ENCODE measurements around the gene STK11.

Gene STK11

DNA sequence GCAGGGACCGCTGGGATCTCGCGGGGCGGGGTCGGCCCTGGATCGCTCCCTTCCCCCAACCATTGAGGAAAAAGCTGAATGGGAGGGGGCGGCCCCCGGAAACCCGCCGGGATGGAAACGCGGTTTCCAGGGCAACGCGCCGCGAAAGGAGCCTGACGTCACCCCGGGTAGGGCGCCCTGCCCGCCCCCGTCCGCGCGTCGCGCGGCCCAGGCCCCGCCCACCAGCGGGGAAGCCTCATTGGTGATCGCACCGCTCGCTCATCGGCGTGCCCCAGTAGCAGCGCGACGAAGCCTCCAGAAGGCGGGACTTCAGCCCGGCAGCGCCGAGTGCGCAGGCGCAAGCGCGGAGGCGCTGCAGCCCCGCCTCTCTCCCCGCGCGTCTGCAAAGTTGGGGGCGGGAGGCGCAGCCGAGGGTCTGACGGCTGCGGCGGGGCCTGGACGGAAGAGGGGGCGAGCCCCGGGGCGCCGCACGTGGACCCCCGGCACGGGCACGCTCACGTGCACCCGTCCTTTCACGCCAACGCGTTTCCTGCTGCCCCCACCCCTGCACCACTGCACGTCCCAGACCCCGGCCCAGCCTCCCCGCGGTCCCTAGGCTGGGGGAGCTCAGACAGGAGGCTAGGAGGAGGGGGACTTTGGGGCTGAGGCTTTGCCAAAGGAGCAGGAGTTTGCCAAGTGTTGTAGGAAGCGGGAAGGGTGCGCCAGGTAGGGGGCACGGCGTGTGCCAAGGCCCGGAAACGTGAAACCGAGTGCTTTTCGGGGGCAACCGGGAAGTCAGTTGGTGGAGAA, 55.4 kb downstream of the STK11 start:
- peak; percentile 92 for DNase-seq (ENCODE audit: low read depth, low spot score)

DNA sequence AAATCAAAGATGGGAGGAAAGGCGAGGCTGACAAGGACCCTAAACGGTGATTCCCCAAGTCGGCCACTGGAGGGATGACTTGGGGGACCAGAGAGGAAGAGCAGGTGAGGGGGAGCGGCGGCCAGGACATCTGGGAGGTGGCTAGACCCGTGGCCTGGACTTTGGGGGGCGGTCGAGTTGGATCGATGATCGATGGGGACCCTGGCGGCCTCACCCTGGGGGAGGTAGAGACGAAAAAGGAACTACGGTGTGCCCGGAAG, 55.9 kb downstream of the STK11 start:
- no peak for DNase-seq (ENCODE audit: low read depth, low spot score)

DNA sequence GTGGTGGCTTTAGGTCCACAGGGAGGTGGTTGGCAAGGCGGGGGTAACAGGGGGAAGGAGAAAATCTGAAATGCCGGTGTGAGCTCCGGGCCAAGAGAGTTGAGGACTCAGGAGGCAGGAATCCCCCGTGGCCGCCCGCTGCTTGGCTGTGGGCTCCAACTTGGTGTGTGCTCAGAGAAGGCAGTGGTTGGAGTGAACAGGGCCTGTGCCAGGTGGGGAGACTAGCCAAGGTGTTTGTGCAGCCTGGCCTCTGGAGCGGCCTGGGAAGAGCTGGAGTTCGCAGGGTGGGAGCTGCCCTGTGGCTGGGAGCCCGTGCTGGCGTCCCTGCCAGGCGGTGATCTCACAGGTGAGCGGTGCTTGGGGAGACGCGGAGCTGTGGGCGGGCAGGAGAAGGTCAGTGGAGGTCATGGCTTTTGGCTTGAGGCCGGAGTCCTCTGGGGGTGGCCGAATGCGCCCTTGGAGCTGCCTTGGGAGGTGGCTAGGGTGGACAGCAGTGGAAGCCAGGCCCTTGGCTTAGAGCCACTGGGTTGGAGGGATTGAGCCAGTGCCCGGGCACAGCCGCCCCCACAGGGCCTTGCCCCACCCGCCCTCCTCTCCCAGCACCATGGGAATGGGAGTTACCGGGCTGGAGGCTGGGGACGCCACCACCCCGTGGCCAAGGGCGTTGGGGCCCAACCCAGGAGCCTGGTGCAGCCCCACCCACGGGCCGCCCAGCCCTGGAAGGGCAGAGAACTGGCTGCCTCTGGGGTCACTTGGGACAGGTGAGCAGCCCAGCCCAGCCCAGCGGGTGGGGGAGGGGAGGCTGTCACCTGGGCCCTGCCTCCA, 56.4 kb downstream of the STK11 start:
- no peak for DNase-seq (ENCODE audit: low read depth, low spot score)

DNA sequence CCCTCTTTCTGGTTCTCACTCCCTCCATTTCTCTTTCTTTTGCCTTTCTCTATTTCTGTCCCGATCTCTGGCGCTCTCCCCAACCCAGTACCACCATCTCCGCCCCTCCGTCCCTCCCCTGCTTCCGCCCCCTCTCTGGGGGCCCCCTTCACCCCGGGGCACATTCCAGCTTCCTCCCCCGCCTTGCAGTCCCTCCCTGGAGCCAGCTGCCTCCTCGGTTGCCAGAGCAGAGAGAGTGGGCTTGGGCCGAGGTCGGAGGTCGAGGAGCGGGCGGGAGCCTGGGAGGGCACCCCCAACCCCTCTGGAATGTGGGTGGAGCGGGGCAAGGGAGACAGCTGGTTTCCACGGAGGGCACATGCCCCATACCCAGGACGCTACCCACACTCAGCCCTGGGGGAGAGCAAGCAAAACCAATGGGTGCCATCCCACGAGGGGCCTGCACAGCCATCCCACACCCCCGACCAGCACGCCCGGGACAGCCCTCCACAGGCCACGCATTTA, 57.1 kb downstream of the STK11 start:
- no peak for DNase-seq (ENCODE audit: low read depth, low spot score)

DNA sequence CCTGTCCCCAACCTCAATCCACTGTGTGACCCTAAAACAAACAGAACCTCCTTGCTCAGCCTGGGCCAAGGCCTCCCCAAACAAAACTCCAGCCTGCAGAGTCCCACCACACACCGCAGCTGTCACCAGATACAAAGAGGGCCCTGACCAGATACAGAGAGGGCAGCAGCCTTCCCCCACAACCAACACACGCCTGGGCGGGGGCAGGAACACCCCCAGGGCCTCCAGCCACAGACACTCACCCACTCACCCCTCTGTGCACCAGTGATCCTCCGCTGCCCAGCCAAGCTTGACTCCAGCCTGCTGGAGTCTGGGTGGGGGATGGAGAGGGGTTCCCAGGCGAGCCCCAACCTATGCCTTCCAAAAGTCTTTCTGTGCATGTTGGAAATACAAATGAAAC, 57.6 kb downstream of the STK11 start:
- DNase-seq (ENCODE audit: low read depth, low spot score) = no peak

DNA sequence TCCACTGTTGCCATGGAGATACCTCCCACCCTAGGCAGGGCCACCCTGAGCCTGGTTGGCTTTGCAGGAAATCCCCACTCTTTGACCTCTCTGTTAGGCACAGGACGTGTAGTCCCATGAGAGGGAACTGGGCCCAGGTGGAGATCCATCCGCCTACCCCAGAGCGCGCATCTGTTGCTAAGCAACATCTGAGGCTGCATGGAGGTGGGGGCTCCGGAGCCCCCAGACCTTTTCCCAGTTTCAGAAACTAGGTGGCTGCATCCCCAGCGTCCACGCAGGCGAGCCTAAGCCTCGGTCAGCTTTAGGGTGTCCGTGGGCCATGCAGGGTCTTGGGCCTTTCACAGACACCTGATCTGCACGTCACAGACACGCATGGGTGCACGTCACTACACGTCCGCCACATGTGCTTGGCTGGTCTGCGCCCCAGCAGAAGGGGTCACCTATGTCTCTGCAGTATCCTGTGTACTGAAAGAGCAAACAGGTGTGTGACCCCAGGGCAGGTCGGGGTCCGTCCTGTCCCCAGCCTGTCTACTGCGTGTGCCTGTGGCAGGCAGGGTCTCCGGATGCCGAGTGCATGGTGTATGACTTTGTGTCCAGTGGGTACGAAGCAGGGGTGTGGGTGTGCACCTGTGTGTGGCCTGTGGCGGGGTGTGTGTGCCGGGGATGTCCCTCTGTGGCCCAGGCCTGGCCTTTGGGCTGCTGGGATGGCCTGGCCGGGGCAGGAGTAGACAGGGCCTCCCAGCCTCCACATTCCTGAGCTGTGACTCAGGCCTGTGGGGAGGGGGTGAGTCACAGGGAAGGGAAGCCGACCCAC, 59.4 kb downstream of the STK11 start:
- no peak for DNase-seq (ENCODE audit: low read depth, low spot score)

DNA sequence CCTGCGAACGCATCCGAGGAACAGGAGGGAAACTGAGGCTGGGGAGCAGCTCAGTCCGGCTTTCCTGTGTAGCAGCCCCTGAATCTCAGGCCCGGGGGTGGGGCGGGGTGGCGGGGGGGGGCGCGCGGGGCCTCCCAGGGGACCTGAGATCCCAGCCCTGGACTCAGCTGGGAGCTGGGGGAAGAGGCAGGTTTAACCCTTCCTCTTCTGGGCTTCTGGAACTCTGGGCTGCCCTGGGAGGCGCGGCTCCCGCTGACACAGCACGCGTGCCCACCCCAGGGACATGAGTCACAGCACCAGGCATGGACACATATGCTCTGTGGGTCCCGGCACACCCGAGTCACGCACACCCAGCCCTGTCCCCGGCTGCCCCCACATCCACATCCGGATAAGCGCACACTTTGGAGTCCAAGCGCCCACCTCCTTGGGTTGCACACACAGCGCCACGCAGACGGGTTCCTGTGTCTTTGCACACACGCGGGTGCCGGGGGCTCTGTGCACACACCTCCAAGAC, 60.1 kb downstream of the STK11 start:
- no peak for DNase-seq (ENCODE audit: low read depth, low spot score)

DNA sequence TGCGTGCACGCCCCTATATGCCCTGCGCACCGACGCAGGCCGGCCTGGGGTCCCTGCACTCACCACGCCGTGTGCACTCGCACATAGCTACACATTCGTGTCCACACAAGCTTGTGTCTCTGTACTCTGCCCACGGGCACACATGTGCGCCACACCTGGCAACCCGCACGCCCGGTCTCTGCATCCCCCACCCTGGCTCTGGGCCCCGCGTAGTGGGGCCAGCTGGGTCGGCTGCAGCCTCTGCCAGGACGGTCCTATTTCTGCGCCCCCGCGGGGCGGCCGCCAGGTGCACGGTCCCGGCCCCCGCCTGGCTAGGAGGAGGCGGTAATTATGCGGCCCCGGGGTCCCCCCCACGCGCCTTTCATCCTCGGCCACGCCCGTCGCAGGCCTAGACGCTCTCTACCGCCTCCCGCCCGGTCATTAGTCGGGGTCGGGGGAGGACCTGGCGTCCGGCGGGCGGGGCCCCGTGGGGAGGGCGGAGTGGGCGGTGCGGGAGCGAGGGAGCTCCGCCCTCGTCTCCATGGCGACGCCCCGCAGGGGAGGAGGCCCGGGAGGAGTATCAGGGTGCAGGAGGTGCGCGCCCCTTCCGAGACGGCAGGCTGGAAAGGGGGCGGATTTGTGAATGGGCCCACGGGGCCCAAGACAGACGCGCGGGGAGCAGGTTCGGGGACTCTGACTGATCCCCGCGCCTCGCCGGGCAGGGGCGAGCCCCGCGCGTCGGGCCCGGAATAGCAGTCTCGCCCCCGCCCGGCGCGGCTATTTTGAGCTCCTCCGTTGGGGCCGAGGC, 60.7 kb downstream of the STK11 start:
- no peak for DNase-seq (ENCODE audit: low read depth, low spot score)

DNA sequence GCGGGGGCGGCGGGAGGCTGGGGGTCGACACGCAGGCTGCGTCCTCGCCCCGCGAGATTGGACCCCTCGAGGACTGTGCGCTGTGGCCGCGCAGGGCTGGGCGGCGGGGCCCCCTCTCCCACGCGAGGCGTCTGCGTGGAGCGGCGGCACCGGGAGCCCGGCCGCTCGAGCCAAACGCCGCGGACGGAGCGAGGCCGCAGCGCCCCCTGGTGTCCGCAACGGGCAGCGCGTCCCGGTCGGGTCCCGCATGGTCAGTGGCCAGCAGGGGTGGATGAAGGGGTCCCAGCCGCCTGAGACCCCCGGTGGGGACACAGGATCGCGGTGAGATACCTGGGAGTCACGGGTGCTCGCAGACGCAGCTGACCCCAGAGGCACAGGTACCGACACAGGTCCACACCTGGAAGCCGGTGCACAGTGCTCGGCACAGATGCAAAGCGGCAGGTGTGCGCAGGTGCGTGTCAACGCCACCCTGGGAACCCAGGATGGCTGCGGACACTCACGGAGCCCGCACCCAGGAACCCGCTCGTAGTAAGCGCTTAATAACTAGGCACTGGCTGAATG, 61.4 kb downstream of the STK11 start:
- DNase-seq (ENCODE audit: low read depth, low spot score) = no peak

DNA sequence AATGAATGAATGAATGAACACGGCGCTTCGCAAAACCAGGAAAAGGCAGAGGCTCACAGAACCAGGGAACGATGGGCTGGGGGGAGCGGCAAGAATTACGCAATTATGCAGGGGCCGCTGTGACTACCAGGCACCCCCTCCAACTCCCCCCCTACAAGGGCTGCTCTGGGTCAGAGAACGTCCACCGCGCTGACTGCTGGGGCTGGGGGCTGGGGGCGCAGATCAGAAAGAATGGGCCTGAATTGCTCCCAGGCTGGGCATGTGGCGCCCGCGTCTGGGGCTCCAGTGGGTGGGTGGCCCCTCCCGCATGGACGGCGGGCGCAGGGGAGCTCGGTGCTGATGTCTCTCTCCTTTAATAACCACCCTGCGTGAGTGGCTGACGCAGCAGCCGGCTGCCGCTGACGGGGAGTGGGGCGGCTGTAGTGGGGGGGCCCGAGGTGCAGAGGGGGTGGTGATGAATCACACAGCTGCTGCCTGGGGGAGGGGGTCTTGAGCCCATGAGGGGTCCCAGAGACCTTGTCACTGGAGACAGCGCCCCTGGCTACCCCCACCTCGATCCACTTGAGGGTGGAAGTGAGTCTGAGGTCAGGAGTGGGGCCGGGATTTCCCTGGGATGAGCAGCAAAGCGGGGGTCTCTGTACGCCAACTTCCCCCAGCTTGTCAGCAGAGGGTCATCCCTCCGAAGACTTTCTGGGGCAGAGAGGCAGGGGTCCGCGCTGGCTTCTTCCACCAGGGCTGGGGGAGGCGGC, 62.1 kb downstream of the STK11 start:
- no peak for DNase-seq (ENCODE audit: low read depth, low spot score)

DNA sequence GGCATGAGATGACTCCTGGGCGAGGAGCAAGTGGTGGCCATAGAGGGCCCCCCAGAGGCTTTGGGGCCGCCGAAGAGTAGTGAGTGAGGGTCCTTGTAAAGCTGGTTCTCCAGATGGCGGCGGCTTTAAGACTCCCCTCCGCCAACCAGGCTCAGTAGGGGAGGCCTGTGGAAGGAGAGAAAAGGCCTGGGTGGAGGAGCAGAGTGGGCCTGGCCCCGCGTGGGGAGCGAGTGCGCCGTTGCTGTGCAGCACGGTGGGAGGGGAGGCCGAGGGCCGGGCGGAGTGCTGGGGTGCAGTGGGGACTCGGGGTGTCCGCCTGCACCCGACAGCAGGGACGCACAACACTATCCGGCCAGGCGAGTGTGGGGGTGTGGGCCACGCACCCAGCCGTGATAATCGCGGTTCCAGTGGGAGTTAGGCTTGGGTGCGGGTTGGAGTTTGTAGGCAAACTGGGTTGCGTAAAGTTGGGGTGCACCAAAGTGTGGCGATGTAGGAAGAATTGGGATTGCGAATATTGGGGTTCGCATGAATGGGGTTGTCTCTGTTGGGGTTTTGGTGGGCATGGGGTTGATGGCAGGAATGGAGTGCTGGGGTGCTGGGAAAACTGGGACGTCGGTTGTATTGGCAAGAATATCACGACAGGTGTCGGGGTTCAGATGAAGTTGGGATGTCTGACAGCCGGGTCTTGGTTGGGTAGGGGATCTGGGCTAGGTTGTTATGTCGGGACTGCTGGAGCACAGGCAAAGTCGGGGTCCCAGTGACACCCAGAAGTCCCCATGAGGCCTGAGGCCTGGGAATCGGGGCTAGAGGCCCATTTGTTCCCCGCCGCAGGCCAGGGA, 62.9 kb downstream of the STK11 start:
- no peak for DNase-seq (ENCODE audit: low read depth, low spot score)

DNA sequence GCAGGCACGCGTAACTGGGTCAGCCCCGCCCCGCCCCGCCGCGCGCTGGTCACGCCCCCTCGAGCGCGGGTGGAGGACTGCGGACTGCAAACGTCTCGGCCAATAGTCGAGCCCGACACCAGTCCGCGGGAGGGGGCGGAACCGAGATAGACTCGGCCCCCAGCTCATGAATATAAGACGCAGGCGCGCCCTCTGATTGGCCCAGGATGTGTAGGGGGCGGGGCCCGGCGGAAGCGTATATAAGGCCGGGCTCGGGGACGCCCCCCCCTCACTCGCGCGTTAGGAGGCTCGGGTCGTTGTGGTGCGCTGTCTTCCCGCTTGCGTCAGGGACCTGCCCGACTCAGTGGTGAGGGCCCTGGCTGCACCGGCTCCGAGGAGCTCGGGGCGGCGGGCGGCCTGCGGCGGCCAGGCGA, 63.5 kb downstream of the STK11 start, which contains the start of gene CIRBP:
Gene CIRBP, plus strand, starts transcription at position 268 of the 413 bp plus-strand sequence. CDS start 1,602 bp downstream, outside the sequence.
- peak; percentile 95 for DNase-seq (ENCODE audit: low read depth, low spot score)

DNA sequence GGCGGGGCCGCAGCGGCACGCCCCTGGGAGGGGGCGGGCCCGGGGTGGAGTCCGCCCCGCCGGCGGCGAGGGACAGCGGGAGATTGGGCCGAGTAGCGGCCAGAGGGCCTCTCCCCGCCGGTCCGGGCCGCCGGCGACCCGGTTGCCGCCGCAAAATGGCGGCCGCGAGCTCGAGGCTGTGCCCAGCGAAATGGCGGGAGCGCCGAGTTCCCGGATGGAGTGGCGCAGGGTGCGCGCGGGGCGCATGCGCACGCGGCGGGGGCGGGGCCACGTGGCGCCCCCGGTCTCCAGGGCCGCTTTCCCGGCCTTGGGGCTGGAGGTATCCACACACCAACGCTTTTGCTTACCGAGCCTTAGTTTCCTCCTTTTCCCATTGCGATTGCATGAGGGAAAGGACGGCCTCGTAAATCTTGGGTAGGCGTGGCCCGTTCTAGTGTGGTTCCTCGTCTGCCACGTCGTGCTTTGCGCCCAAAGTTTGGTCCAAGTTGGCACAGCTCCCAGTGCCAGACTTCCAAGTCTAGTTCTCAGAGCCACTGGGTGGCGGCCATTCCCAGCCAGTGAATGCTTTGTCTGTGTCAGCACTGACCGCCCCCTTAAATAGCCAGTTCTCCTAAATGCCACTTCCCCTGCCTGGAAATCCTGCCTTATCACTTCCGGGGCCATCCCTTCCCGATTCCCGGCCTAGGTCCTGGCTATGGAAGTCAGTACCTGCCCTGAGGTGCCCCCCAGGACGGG, 64.1 kb downstream of the STK11 start:
- DNase-seq (ENCODE audit: low read depth, low spot score) = no peak

DNA sequence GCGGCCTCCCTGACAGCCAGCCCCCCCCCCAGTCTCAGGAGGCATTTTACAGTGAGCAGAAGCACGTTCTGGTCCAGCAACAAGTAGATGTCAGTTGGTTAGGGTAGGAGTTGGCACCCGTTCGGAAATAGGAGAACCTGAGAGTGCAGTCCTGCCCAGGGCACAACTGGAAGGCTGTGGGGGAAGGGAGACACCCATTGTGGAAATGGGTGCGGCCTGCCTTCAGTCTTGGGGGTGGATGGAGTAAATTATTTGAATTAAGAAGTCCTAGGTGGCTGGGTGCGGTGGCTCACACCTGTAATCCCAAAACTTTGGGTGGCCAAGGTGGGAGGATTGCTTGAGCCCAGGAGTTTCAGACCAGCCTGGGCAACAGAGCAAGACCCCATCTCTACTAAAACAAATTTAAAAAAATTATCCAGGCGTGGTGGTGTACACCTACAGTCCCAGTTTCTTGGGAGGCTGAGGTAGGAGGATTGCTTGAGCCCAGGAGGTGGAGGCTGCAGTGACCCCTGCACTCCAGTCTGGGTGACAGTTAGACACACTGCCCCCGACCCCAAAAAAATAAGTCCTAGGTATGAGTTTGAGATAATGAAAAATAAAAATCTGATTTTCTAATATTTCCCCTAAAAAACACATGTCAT, 64.8 kb downstream of the STK11 start:
- DNase-seq (ENCODE audit: low read depth, low spot score) = no peak

DNA sequence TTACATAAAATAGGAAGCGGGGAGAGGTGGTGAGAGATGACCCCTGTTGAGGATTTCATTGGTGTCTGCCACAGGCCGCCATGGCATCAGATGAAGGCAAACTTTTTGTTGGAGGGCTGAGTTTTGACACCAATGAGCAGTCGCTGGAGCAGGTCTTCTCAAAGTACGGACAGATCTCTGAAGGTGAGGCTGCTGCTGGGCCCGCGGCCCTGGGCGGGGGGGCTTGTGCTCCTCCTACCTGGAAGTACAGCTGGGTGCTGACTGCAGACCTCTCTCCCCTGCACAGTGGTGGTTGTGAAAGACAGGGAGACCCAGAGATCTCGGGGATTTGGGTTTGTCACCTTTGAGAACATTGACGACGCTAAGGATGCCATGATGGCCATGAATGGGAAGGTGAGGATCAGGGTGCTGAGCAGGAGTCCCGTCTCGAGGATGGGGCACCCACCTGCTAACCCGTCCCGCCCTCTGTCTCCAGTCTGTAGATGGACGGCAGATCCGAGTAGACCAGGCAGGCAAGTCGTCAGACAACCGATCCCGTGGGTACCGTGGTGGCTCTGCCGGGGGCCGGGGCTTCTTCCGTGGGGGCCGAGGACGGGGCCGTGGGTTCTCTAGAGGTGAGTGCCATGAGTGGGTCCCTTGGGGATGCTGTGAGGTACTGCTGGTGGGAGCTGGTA, 65.4 kb downstream of the STK11 start:
- no peak for DNase-seq (ENCODE audit: low read depth, low spot score)

DNA sequence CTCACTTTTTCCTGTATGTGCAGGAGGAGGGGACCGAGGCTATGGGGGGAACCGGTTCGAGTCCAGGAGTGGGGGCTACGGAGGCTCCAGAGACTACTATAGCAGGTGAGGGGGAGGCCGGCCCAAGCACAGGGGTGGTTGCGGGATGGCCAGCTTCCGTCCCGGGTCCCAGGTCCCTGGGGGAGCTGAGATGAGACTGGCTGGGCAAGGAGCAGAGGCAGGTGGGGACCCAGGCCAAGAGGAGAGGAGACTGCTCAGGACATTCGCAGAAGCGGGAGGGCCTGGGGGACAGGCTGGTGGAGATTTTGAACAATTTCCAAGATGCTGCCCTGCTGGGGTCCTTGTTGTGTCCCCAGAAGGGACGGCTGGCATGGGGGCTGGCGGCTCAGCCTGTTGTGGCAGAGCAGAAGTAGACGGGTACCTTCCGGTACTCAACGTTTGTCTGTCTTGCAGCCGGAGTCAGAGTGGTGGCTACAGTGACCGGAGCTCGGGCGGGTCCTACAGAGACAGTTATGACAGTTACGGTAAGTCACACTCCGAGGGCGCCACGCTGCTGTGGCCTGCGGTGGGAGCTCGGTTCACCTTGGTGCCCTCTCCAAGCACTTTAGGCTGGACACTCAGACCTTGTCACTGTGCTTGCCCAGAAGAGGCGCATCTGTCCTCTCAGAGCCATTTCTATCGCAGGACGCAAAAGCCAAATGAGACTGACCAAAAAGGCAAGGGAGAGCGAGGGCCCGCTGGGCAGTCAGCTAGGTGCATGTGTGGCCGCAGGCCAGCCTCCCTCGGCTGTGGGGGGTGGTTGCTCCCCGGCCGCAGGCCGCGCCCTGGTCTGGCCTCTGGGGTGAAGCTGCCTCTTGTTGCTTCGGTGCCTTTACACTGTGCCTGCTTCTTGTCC, 66.2 kb downstream of the STK11 start:
- no peak for DNase-seq (ENCODE audit: low read depth, low spot score)

Data from activated naive CD8-positive, alpha-beta T cell treated with anti-CD3 and anti-CD28 coated beads, Interleukin-2, amount 50 U/mL, for 16 hours (primary cell).